HG03175 (cell line): Measurements from ENCODE around the gene USF2.

Experiments used
- ATAC-seq: cut with Tn5 transposase; IDR thresholded peaks from one replicate; pipeline ENCODE4 v1.9.1; 2021; ENCODE audit warnings: mild to moderate bottlenecking, moderate library complexity; ENCODE audit not compliant: unreplicated experiment

The USF2 gene

GRCh38 chr19:35241417-35241816 lies 27.3 kb upstream of the USF2 start:
- ATAC-seq = no peak

- no peak for ATAC-seq
These were observed 22.2 kb upstream of the USF2 start for GRCh38 chr19:35246466-35247092.

- ATAC-seq = peak; percentile 39
These were observed 21.0 kb upstream of the USF2 start for GRCh38 chr19:35247526-35248309.

GRCh38 chr19:35248310-35249145 lies 20.2 kb upstream of the USF2 start, which contains the start of gene LSR:
Gene LSR (plus strand): TSS chr19:35249002. CDS start chr19:35249023, 21 bp downstream.
- ATAC-seq = peak; percentile 80

GRCh38 chr19:35249146-35249847 lies 19.5 kb upstream of the USF2 start:
- no peak for ATAC-seq

- ATAC-seq = no peak
These were observed 18.7 kb upstream of the USF2 start for GRCh38 chr19:35249848-35250711.

GRCh38 chr19:35251456-35251855 lies 17.3 kb upstream of the USF2 start:
- ATAC-seq = no peak

GRCh38 chr19:35253316-35254286 lies 15.2 kb upstream of the USF2 start:
- ATAC-seq = no peak

- no peak for ATAC-seq
These were observed 14.1 kb upstream of the USF2 start for GRCh38 chr19:35254341-35255297.

- ATAC-seq = no peak
These were observed 12.2 kb upstream of the USF2 start for GRCh38 chr19:35256566-35256965.

GRCh38 chr19:35257113-35257461 lies 11.7 kb upstream of the USF2 start:
- ATAC-seq = no peak

- ATAC-seq = no peak
These were observed 8.0 kb upstream of the USF2 start for GRCh38 chr19:35260694-35261304.

GRCh38 chr19:35261356-35262100 lies 7.2 kb upstream of the USF2 start:
- no peak for ATAC-seq

- no peak for ATAC-seq
These were observed 6.5 kb upstream of the USF2 start for GRCh38 chr19:35262101-35262761.

GRCh38 chr19:35264268-35265125 lies 4.3 kb upstream of the USF2 start:
- ATAC-seq = no peak
